ENCODE data around the gene PHLPP1.

Gene PHLPP1

DNA sequence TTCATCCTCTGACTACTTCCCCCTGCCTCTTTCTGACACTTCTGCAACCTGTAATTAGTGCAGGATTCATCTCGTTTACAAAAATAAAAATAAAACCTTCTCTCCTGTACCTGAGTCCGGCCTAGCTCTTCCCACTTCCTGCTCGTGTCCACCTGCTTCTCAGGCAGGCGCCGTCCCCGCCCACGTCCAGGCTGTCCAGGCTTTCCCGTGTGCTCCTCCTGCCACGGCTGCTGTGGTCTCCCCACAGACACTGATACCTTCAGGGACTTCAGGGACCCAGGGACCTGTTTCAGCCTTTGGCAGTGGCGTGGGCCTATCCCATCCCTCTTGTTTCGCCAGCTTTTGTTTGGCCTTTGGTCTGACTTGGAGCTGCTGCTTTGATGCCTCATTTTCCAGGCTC lies 272.5 kb downstream of the PHLPP1 start:
- no peak overlapping the region for H3K27ac ChIP-seq (ENCODE audit: insufficient read depth, low read length, poor library complexity, severe bottlenecking)
- no peaks in the 10 kb centered on the region for H3K4me1 ChIP-seq (ENCODE audit: control insufficient read depth, insufficient read depth, low read length, poor library complexity, severe bottlenecking)

DNA sequence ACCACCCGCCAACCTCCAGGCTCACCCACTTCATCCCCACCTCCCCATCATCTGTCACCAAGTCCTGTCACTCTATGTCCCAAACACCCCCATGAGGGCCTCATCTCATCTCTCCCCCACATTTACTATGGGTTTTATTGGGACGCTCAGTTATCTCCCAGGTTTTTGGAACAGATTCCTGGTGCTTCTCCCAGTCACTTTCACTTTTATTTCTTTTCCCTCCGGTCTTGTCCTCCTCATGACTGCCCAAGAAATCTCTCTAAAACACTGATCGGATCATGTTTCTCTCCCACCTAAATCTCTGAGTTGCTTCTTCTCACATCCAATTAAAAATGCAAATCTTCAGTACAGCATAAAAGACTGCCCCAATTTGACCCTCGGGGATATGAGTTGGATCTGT lies 273.1 kb downstream of the PHLPP1 start:
- no peaks in the 10 kb centered on the region for H3K27me3 ChIP-seq (replicated peaks; ENCODE audit: control insufficient read depth, insufficient read depth, low read length, poor library complexity, severe bottlenecking)
- H3K4me3 ChIP-seq (ENCODE audit: insufficient read depth, low read depth, low read length, poor library complexity, severe bottlenecking), result no peak overlapping the region

More for the DNA sequence above, 272.5 kb downstream of the PHLPP1 start:
- Histone ChIP-seq H3K4me3 (ENCODE audit: insufficient read depth, low read depth, low read length, poor library complexity, severe bottlenecking) (no peak overlapping the region), H3K36me3 (ENCODE audit: control insufficient read depth, insufficient read depth, low read length) (no peaks in the 10 kb centered on the region), H3K9me3 (ENCODE audit: control insufficient read depth, low read length) (no peaks in the 10 kb centered on the region), H3K27me3 (replicated peaks; ENCODE audit: control insufficient read depth, insufficient read depth, low read length, poor library complexity, severe bottlenecking) (no peaks in the 10 kb centered on the region)
- DNase-seq, result no peak

GRCh38 chr18:62989195-62989594 lies 273.9 kb downstream of the PHLPP1 start:
- no peak overlapping the region for H3K27ac ChIP-seq (ENCODE audit: insufficient read depth, low read length, poor library complexity, severe bottlenecking)
- H3K27me3 ChIP-seq (replicated peaks; ENCODE audit: control insufficient read depth, insufficient read depth, low read length, poor library complexity, severe bottlenecking), result no peaks in the 10 kb centered on the region
- no peaks in the 10 kb centered on the region for H3K9me3 ChIP-seq (ENCODE audit: control insufficient read depth, low read length)
- no peak overlapping the region for H3K4me3 ChIP-seq (ENCODE audit: insufficient read depth, low read depth, low read length, poor library complexity, severe bottlenecking)
- no peak for DNase-seq
- no peaks in the 10 kb centered on the region for H3K4me1 ChIP-seq (ENCODE audit: control insufficient read depth, insufficient read depth, low read length, poor library complexity, severe bottlenecking)
- H3K36me3 ChIP-seq (ENCODE audit: control insufficient read depth, insufficient read depth, low read length), result no peaks in the 10 kb centered on the region

More for the DNA sequence above, 273.1 kb downstream of the PHLPP1 start:
- Histone ChIP-seq H3K27ac (ENCODE audit: insufficient read depth, low read length, poor library complexity, severe bottlenecking) (no peak overlapping the region), H3K4me1 (ENCODE audit: control insufficient read depth, insufficient read depth, low read length, poor library complexity, severe bottlenecking) (no peaks in the 10 kb centered on the region), H3K36me3 (ENCODE audit: control insufficient read depth, insufficient read depth, low read length) (no peaks in the 10 kb centered on the region), H3K9me3 (ENCODE audit: control insufficient read depth, low read length) (no peaks in the 10 kb centered on the region)
- DNase-seq, result no peak

DNA sequence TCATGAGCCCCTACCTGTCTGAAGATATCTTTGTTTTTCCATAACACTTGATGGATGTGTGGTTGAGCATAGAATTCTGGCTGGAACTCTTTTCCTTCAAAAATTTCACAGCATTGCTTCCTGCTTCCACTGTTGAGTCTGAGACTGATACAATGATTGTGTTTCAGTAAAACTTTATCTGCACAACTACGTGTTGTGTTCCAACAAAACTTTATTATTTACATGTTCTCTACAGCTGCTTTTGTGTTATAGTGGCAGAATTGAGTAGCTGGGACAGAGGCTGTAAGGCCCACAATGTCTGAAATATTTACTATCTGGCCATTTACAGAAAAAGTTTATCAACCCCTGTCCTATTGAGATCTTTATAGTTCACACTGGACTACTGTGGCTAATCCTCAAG lies 275.3 kb downstream of the PHLPP1 start:
- DNase-seq, result no peak
- no peaks in the 10 kb centered on the region for H3K4me1 ChIP-seq (ENCODE audit: control insufficient read depth, insufficient read depth, low read length, poor library complexity, severe bottlenecking)
- no peak overlapping the region for H3K4me3 ChIP-seq (ENCODE audit: insufficient read depth, low read depth, low read length, poor library complexity, severe bottlenecking)
- no peaks in the 10 kb centered on the region for H3K36me3 ChIP-seq (ENCODE audit: control insufficient read depth, insufficient read depth, low read length)
- no peak overlapping the region for H3K27ac ChIP-seq (ENCODE audit: insufficient read depth, low read length, poor library complexity, severe bottlenecking)
- H3K9me3 ChIP-seq (ENCODE audit: control insufficient read depth, low read length), result no peaks in the 10 kb centered on the region
- no peaks in the 10 kb centered on the region for H3K27me3 ChIP-seq (replicated peaks; ENCODE audit: control insufficient read depth, insufficient read depth, low read length, poor library complexity, severe bottlenecking)

- Histone ChIP-seq H3K27ac (ENCODE audit: insufficient read depth, low read length, poor library complexity, severe bottlenecking) (no peak overlapping the region), H3K4me3 (ENCODE audit: insufficient read depth, low read depth, low read length, poor library complexity, severe bottlenecking) (no peak overlapping the region), H3K4me1 (ENCODE audit: control insufficient read depth, insufficient read depth, low read length, poor library complexity, severe bottlenecking) (no peaks in the 10 kb centered on the region), H3K27me3 (replicated peaks; ENCODE audit: control insufficient read depth, insufficient read depth, low read length, poor library complexity, severe bottlenecking) (no peaks in the 10 kb centered on the region), H3K36me3 (ENCODE audit: control insufficient read depth, insufficient read depth, low read length) (no peaks in the 10 kb centered on the region), H3K9me3 (ENCODE audit: control insufficient read depth, low read length) (no peaks in the 10 kb centered on the region)
- DNase-seq, result no peak
These were observed 276.0 kb downstream of the PHLPP1 start for GRCh38 chr18:62991389-62991788.

GRCh38 chr18:62991959-62992358 lies 276.6 kb downstream of the PHLPP1 start:
- Histone ChIP-seq H3K36me3 (ENCODE audit: control insufficient read depth, insufficient read depth, low read length) (no peaks in the 10 kb centered on the region), H3K27ac (ENCODE audit: insufficient read depth, low read length, poor library complexity, severe bottlenecking) (no peak overlapping the region), H3K27me3 (replicated peaks; ENCODE audit: control insufficient read depth, insufficient read depth, low read length, poor library complexity, severe bottlenecking) (no peaks in the 10 kb centered on the region), H3K4me3 (ENCODE audit: insufficient read depth, low read depth, low read length, poor library complexity, severe bottlenecking) (no peak overlapping the region), H3K4me1 (ENCODE audit: control insufficient read depth, insufficient read depth, low read length, poor library complexity, severe bottlenecking) (no peaks in the 10 kb centered on the region), H3K9me3 (ENCODE audit: control insufficient read depth, low read length) (no peaks in the 10 kb centered on the region)
- no peak for DNase-seq

DNA sequence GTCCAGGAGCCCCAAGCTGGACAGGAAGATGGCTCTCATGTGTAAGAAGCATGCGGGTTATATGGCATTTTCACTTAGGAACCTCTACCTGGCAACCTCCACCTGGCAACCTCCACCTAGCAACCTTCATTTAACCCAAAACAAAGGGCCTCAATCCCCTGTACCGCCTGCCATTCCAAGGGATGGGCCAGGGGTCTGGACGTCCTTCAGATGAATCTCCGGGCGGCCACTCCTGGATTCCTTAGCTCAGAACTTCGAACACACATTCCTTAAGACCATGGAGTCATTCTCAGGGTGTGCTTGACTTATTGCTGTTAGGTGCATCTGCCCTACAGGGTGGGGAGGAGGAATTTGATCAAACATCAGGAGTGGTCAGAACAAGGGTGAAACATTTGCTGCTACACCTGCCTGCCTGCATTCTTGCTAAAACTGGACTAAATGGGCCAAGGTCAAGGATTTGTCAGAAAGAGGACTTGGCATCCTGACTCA lies 277.6 kb downstream of the PHLPP1 start:
- Histone ChIP-seq H3K27me3 (replicated peaks; ENCODE audit: control insufficient read depth, insufficient read depth, low read length, poor library complexity, severe bottlenecking) (no peaks in the 10 kb centered on the region), H3K36me3 (ENCODE audit: control insufficient read depth, insufficient read depth, low read length) (no peaks in the 10 kb centered on the region), H3K4me3 (ENCODE audit: insufficient read depth, low read depth, low read length, poor library complexity, severe bottlenecking) (no peak overlapping the region), H3K4me1 (ENCODE audit: control insufficient read depth, insufficient read depth, low read length, poor library complexity, severe bottlenecking) (no peaks in the 10 kb centered on the region), H3K9me3 (ENCODE audit: control insufficient read depth, low read length) (no peaks in the 10 kb centered on the region), H3K27ac (ENCODE audit: insufficient read depth, low read length, poor library complexity, severe bottlenecking) (no peak overlapping the region)
- DNase-seq, result no peak

DNA sequence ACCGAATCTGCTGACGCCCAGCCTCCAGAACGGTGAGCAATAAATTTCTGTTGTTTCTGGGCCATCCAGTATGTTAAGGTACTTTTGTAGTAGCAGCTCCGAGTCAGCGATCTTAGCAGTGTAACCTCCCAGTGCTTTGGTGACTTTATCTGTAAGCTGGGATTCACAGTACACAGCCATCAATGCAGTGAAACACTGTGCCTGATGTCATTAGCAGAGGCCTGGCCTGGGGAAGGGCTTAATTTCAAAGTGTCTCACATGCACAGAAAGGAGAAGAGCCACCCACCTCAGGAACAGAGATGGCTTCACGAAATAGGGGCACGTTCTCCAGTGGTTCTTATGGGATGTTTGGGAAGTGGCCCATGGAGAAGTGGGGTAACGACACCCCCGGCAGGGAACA lies 281.2 kb downstream of the PHLPP1 start:
- DNase-seq, result no peak
- no peaks in the 10 kb centered on the region for H3K4me1 ChIP-seq (ENCODE audit: control insufficient read depth, insufficient read depth, low read length, poor library complexity, severe bottlenecking)
- H3K4me3 ChIP-seq (ENCODE audit: insufficient read depth, low read depth, low read length, poor library complexity, severe bottlenecking), result no peak overlapping the region
- H3K9me3 ChIP-seq (ENCODE audit: control insufficient read depth, low read length), result no peaks in the 10 kb centered on the region
- H3K27ac ChIP-seq (ENCODE audit: insufficient read depth, low read length, poor library complexity, severe bottlenecking), result no peak overlapping the region
- H3K36me3 ChIP-seq (ENCODE audit: control insufficient read depth, insufficient read depth, low read length), result no peaks in the 10 kb centered on the region
- H3K27me3 ChIP-seq (replicated peaks; ENCODE audit: control insufficient read depth, insufficient read depth, low read length, poor library complexity, severe bottlenecking), result no peaks in the 10 kb centered on the region

- Histone ChIP-seq H3K4me1 (ENCODE audit: control insufficient read depth, insufficient read depth, low read length, poor library complexity, severe bottlenecking) (no peaks in the 10 kb centered on the region), H3K9me3 (ENCODE audit: control insufficient read depth, low read length) (no peaks in the 10 kb centered on the region), H3K27ac (ENCODE audit: insufficient read depth, low read length, poor library complexity, severe bottlenecking) (no peak overlapping the region), H3K36me3 (ENCODE audit: control insufficient read depth, insufficient read depth, low read length) (no peaks in the 10 kb centered on the region), H3K27me3 (replicated peaks; ENCODE audit: control insufficient read depth, insufficient read depth, low read length, poor library complexity, severe bottlenecking) (no peaks in the 10 kb centered on the region), H3K4me3 (ENCODE audit: insufficient read depth, low read depth, low read length, poor library complexity, severe bottlenecking) (no peak overlapping the region)
- no peak for DNase-seq
These were observed 281.7 kb downstream of the PHLPP1 start for GRCh38 chr18:62997076-62997475.

DNA sequence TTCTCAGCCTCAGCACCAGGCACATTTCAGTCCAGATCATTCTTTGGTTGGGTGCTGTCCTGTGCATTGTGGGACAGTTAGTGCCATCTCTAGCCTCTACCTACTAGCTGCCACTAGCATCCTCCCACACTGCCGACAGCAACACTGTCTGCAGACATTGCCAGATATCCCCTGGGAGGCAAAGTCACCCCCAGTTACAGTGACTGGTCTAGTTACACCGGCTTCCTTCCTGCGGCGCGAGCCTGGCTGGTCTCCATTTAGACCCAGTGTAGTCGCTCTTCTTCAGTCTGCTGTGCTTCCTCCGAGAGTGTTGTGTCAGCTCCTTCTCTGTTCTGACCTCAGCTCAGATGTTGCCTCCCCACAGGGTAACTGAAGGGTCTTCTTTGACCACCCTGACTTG lies 283.1 kb downstream of the PHLPP1 start:
- Histone ChIP-seq H3K4me3 (ENCODE audit: insufficient read depth, low read depth, low read length, poor library complexity, severe bottlenecking) (no peak overlapping the region), H3K27ac (ENCODE audit: insufficient read depth, low read length, poor library complexity, severe bottlenecking) (no peak overlapping the region), H3K4me1 (ENCODE audit: control insufficient read depth, insufficient read depth, low read length, poor library complexity, severe bottlenecking) (no peaks in the 10 kb centered on the region), H3K36me3 (ENCODE audit: control insufficient read depth, insufficient read depth, low read length) (no peaks in the 10 kb centered on the region), H3K9me3 (ENCODE audit: control insufficient read depth, low read length) (no peaks in the 10 kb centered on the region), H3K27me3 (replicated peaks; ENCODE audit: control insufficient read depth, insufficient read depth, low read length, poor library complexity, severe bottlenecking) (no peaks in the 10 kb centered on the region)
- DNase-seq, result no peak

- Histone ChIP-seq H3K36me3 (ENCODE audit: control insufficient read depth, insufficient read depth, low read length) (no peaks in the 10 kb centered on the region), H3K27ac (ENCODE audit: insufficient read depth, low read length, poor library complexity, severe bottlenecking) (no peak overlapping the region), H3K9me3 (ENCODE audit: control insufficient read depth, low read length) (no peaks in the 10 kb centered on the region), H3K27me3 (replicated peaks; ENCODE audit: control insufficient read depth, insufficient read depth, low read length, poor library complexity, severe bottlenecking) (no peaks in the 10 kb centered on the region), H3K4me3 (ENCODE audit: insufficient read depth, low read depth, low read length, poor library complexity, severe bottlenecking) (no peak overlapping the region), H3K4me1 (ENCODE audit: control insufficient read depth, insufficient read depth, low read length, poor library complexity, severe bottlenecking) (no peaks in the 10 kb centered on the region)
- no peak for DNase-seq
These were observed 284.1 kb downstream of the PHLPP1 start for GRCh38 chr18:62999392-62999791.

Data from effector memory CD4-positive, alpha-beta T cell (primary cell).